ENCODE measurements around the gene HDAC8. TPM values are rescaled to one million over a fixed set of nuclear protein-coding genes. Genes with fewer than 3 reads are reported as not detected.

HDAC8 gene
- total RNA-seq, 1 experiment from 2014 or later: 21.4 TPM

- no peak overlapping the region for H2BK120ac ChIP-seq (ENCODE audit: low read depth, low read length, poor library complexity, severe bottlenecking)
- no peak overlapping the region for H3K4ac ChIP-seq (ENCODE audit: low read depth, low read length)
- Mint-ChIP-seq H3K27ac (no peak overlapping the region), H3K36me3 (ENCODE audit: insufficient read depth in 1 of 3, low read depth in 3 of 3) (peaks cover 0 to 13% (median 8%) of the 10 kb centered on the region in 3 experiments; a peak in 5 of 7 replicates), H3K9me3 (peaks cover 68 to 71% of the 10 kb centered on the region in 2 experiments), H3K4me1 (no peaks in the 10 kb centered on the region), H3K4me3 (no peak overlapping the region), H3K27me3 (ENCODE audit: low read depth) (no peaks in the 10 kb centered on the region)
- H3K4me1 ChIP-seq (ENCODE audit: insufficient read depth, low read length): no peaks in the 10 kb centered on the region
- H3K79me2 ChIP-seq (ENCODE audit: insufficient read depth, low read length): no peaks in the 10 kb centered on the region
- no peak overlapping the region for H3K18ac ChIP-seq (ENCODE audit: insufficient read length, low read depth, low read length)
- no peak overlapping the region for H2BK5ac ChIP-seq (ENCODE audit: insufficient read length, low read length)
- no peak for TF ChIP-seq CTCF (conservative IDR thresholded peaks at IDR 0.05)
- no peak overlapping the region for H2BK15ac ChIP-seq (ENCODE audit: low read depth, low read length)
- no peak overlapping the region for H3T11ph ChIP-seq (ENCODE audit: low read length)
- no peak overlapping the region for H3K14ac ChIP-seq (ENCODE audit: insufficient read depth, low read length)
- DNase-seq: no peak
- H3K56ac ChIP-seq (ENCODE audit: insufficient read length, low read depth, low read length): no peak overlapping the region
- H3K23ac ChIP-seq (ENCODE audit: insufficient read length, low read depth, low read length): no peak overlapping the region
- H3K27me3 ChIP-seq (ENCODE audit: insufficient read depth, low read length): no peaks in the 10 kb centered on the region
- H2AK5ac ChIP-seq (ENCODE audit: insufficient read length, low read length): no peak overlapping the region
- no peak overlapping the region for H3K9ac ChIP-seq (ENCODE audit: extremely low read depth, insufficient read length, low read length)
- no peaks in the 10 kb centered on the region for H3K23me2 ChIP-seq (ENCODE audit: insufficient read length, low read depth, low read length, poor library complexity, severe bottlenecking)
- H3K4me2 ChIP-seq (ENCODE audit: insufficient read depth, insufficient read length, low read length): no peak overlapping the region
- H4K5ac ChIP-seq (ENCODE audit: insufficient read length, low read depth, low read length): no peak overlapping the region
- H3K27ac ChIP-seq (ENCODE audit: insufficient read length, low read depth, low read length): no peak overlapping the region
- H2AFZ ChIP-seq (ENCODE audit: low read length): no peak overlapping the region
- H3K79me1 ChIP-seq (ENCODE audit: insufficient read depth, low read depth, low read length, poor library complexity, severe bottlenecking): no peaks in the 10 kb centered on the region
- no peaks in the 10 kb centered on the region for H4K20me1 ChIP-seq (ENCODE audit: control insufficient read depth, insufficient read depth, insufficient read length)
- peaks cover 44% of the 10 kb centered on the region for H3K9me3 ChIP-seq (ENCODE audit: control insufficient read depth, low read depth, low read length)
- H2BK20ac ChIP-seq (ENCODE audit: low read depth, low read length, poor library complexity, severe bottlenecking): no peak overlapping the region
- no peak overlapping the region for H2BK12ac ChIP-seq (ENCODE audit: insufficient read length, low read depth, low read length)
- H4K91ac ChIP-seq (ENCODE audit: insufficient read length, low read depth, low read length): no peak overlapping the region
- H4K8ac ChIP-seq (replicated peaks; ENCODE audit: insufficient read length, low read depth, low read length): no peak overlapping the region
- WGBS (ENCODE audit: extremely low coverage, insufficient read length, low lambda C conversion rate): no CpG with 5 or more reads among the region's 2 CpGs
Observed at GRCh38 chrX:72468607-72469006, 104.0 kb downstream of the HDAC8 start.
